ENCODE measurements around the gene TM9SF4.

GRCh38 chr20:32165836-32166545 is 56.5 kb downstream of the TM9SF4 start:
- TF ChIP-seq TAF1 (IDR thresholded peaks at IDR 0.05; ENCODE audit: low read depth, low read length) (no peak), POLR2A (IDR thresholded peaks at IDR 0.05; ENCODE audit: low read depth, low read length) (no peak)

Data from GM12891 (cell line).